Sigmoid colon (tissue), 7 donors: ENCODE data around the gene MROH2A. TPM values are rescaled to one million over a fixed set of nuclear protein-coding genes. Genes with fewer than 3 reads are reported as not detected.

Experiments used
- DNase-seq: peaks from one replicate; pipeline ENCODE4 v3.0.0-alpha.2; 2019
- H3K27ac ChIP-seq, 4 donors: fragments of 200-600 bp; sonication (generic); one replicate each; pipeline ENCODE4 v1.5.1; 2016 to 2019; ENCODE audit warnings: mild to moderate bottlenecking in 1 of 4
- H3K27me3 ChIP-seq, 3 donors: fragments of 200-600 bp; sonication (generic); one replicate each; pipeline ENCODE4 v1.5.1; 2019; ENCODE audit warnings: mild to moderate bottlenecking in 1 of 3
- H3K36me3 ChIP-seq, 4 donors: fragments of 200-600 bp; sonication (generic); one replicate each; pipeline ENCODE4 v1.5.1; 2016 to 2019
- H3K4me1 ChIP-seq, 4 donors: fragments of 200-600 bp; sonication (generic); one replicate each; pipeline ENCODE4 v1.5.1; 2017 to 2019
- H3K4me3 ChIP-seq, 4 donors: fragments of 200-600 bp; sonication (generic); one replicate each; pipeline ENCODE4 v1.5.1; 2017 to 2019; ENCODE audit warnings: mild to moderate bottlenecking in 2 of 4, moderate library complexity in 1 of 4
- H3K9me3 ChIP-seq, 4 donors: fragments of 200-600 bp in 3 of 4; sonication (generic) in 3 of 4; one replicate each; pipeline versions ENCODE4 v1.5.1 to v1.6.1; 2013 to 2019
- EP300 ChIP-seq, 4 donors: sonication (generic); formaldehyde crosslinking; IDR thresholded peaks; one replicate each; pipeline ENCODE4 v1.6.1; 2017; ENCODE audit warnings: antibody characterized with exemption in 4 of 4
- POLR2A ChIP-seq, 2 donors: fragments of 450-650 bp; IDR thresholded peaks; one replicate each; pipeline ENCODE4 v1.6.1; 2016; ENCODE audit warnings: antibody characterized with exemption in 2 of 2, mild to moderate bottlenecking in 2 of 2, moderate library complexity in 2 of 2
- POLR2AphosphoS5 ChIP-seq, 4 donors: sonication (generic); formaldehyde crosslinking; IDR thresholded peaks; one replicate each; pipeline ENCODE4 v1.6.1; 2017; ENCODE audit warnings: antibody characterized with exemption in 4 of 4
- WGBS, 2 donors: extraction: QIAGEN DNeasy Blood & Tissue Kit; methylation state at CpG; one replicate each; pipeline ENCODE4 v1.1.7; 2013; 5-methylcytosine and 5-hydroxymethylcytosine counted together
- intact Hi-C: fragments of 100-400 bp; cut with DNase I; formaldehyde crosslinking; loops from one replicate; pipeline ENCODE4 v1.15.1; 2023
- polyA plus RNA-seq, 3 donors: library from polyadenylated mRNA; stranded (reverse); fragments of 200-250 nt; gene quantifications; one replicate each; pipeline ENCODE4 v1.2.3, GENCODE V29; 2013
- total RNA-seq, 4 donors: library from RNA; depleted of rRNA; stranded (reverse); fragments of >200 nt; gene quantifications; one replicate each; pipeline ENCODE4 v1.1.0, GENCODE V29; 2016
- TF ChIP-seq, protein P1 (sequence below), 4 experiments: fragments of 450-650 bp in 3 of 4; fragments of 200-600 bp in 1 of 4; IDR thresholded peaks; one replicate each; pipeline ENCODE4 v1.5.1; 2016 to 2019; ENCODE audit warnings: antibody characterized with exemption in 4 of 4, mild to moderate bottlenecking in 3 of 4, moderate library complexity in 2 of 4
- donor health status: healthy with polysubstance abuse.
- donor health status: Bipolar disorder and iron deficiency.
- donor health status: healthy.

The MROH2A gene
- total and polyA plus RNA-seq, 7 donors, result 0.06 TPM; not detected in 6

DNA sequence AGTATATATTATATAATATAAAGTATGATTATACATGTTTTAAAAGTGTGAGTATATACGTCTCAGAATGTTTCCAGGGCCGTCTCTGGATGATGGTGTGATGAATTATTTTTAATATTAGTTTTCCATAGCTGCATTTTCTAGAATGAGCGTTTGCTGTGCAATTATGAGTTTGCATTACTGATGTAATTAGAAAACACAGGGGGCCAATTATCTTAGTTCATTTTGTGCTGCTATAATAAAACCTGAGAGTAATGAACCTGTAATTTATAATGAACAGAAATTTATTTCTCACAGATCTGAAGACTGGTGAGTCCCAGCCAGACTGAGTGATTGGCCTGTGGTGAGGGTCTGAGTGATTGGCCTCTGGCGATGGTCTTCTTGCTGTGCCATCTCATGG lies 80.2 kb downstream of the MROH2A start:
- 80 to 92% methylated on average over 4 of the region's 4 CpGs for WGBS, 2 donors
- Histone ChIP-seq H3K9me3 (no peaks in the 10 kb centered on the region), H3K27me3 (peaks cover 0 to 2% (median 0%) of the 10 kb centered on the region in 3 donors), H3K4me3 (no peak overlapping the region), H3K27ac (no peak overlapping the region), H3K36me3 (no peaks in the 10 kb centered on the region), H3K4me1 (peaks cover 0 to 14% (median 10%) of the 10 kb centered on the region in 4 donors)
- intact Hi-C loops, result no loop called here
- TF ChIP-seq POLR2A (IDR thresholded peaks at IDR 0.05) (no peak), POLR2AphosphoS5 (IDR thresholded peaks at IDR 0.05) (no peak), EP300 (IDR thresholded peaks at IDR 0.05) (no peak)
- TF ChIP-seq, protein P1, sequence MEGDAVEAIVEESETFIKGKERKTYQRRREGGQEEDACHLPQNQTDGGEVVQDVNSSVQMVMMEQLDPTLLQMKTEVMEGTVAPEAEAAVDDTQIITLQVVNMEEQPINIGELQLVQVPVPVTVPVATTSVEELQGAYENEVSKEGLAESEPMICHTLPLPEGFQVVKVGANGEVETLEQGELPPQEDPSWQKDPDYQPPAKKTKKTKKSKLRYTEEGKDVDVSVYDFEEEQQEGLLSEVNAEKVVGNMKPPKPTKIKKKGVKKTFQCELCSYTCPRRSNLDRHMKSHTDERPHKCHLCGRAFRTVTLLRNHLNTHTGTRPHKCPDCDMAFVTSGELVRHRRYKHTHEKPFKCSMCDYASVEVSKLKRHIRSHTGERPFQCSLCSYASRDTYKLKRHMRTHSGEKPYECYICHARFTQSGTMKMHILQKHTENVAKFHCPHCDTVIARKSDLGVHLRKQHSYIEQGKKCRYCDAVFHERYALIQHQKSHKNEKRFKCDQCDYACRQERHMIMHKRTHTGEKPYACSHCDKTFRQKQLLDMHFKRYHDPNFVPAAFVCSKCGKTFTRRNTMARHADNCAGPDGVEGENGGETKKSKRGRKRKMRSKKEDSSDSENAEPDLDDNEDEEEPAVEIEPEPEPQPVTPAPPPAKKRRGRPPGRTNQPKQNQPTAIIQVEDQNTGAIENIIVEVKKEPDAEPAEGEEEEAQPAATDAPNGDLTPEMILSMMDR (IDR thresholded peaks at IDR 0.05), result no peak
- no peak for DNase-seq

DNA sequence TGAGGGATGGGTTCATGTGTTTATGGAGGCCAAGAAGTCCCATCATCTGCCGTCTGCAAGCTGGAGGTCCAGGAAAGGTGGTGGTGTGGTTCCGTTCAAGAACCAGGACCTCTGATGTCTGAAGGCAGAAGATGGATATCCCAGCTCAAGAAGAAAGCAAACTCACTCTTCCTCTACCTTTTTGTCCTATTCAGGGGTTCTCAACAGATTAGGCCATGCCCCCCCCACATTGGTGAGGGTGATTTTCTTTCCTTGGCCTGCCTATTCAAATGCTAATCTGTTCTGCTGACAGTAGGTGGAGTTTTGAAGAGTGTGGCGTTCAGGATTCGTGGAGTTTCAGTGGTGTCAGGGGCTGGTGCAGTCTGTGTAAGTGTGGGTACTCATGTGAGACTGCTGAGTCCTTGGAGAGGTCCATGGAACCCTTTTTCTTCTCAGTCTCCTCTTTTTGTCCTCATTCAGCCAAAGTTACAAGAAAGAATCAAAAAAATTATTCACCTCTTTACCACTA lies 84.2 kb downstream of the MROH2A start:
- Histone ChIP-seq H3K27ac (no peak overlapping the region), H3K4me1 (no peaks in the 10 kb centered on the region), H3K9me3 (no peaks in the 10 kb centered on the region), H3K4me3 (no peak overlapping the region), H3K27me3 (no peaks in the 10 kb centered on the region), H3K36me3 (no peaks in the 10 kb centered on the region)
- no peak for DNase-seq
- WGBS, 2 donors, result 79 to 87% methylated on average over 4 of the region's 4 CpGs
- intact Hi-C loops, result no loop called here
- no peak for TF ChIP-seq POLR2AphosphoS5 (IDR thresholded peaks at IDR 0.05)
- TF ChIP-seq, protein P1 (IDR thresholded peaks at IDR 0.05), result no peak
- no peak for TF ChIP-seq EP300 (IDR thresholded peaks at IDR 0.05)
- no peak for TF ChIP-seq POLR2A (IDR thresholded peaks at IDR 0.05)

DNA sequence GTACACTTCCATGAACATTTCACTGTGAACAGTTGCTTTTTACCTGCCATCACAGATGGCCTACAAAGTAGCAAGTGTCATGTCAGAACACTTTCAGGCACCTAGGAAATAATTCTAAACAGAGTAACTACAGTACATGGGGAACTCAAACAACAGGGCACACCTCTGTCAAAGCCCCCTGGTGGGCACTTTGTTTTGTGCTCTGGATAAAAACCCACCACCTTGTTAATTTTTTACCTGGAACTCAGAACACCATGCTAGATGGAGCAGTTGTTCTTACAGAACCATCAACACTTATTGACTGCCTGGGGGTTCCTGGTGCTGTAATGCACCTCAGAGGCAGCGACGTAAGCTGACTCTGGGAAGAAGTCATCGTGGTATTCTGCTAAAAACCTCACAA lies 87.7 kb downstream of the MROH2A start:
- TF ChIP-seq, protein P1 (IDR thresholded peaks at IDR 0.05), result no peak
- no peak for TF ChIP-seq POLR2AphosphoS5 (IDR thresholded peaks at IDR 0.05)
- TF ChIP-seq EP300 (IDR thresholded peaks at IDR 0.05), result no peak
- no peak for TF ChIP-seq POLR2A (IDR thresholded peaks at IDR 0.05)
- WGBS, 2 donors, result 87 to 96% methylated on average over 3 of the region's 3 CpGs
- DNase-seq, result no peak

DNA sequence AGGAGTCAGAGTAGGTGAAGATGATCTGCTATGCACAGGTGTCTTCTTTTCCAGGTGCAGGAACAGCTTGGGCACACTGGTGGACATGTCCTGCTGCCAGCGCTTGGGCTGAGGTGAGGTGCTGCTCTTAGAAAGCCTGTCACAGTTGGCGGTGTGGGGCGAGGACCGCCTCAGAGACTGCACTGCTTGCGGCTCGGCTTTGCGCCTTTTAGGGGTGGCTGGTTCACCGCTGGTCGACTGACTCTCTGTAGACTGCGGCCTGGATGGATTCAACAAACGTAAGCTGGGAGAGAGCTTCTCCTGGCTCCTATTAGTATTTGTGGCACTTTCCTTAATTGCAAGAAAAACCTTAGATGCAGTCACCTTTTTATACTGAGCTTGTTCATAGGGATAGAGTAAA lies 88.3 kb downstream of the MROH2A start:
- no peaks in the 10 kb centered on the region for H3K9me3 ChIP-seq
- no peaks in the 10 kb centered on the region for H3K4me1 ChIP-seq
- H3K27me3 ChIP-seq, result no peaks in the 10 kb centered on the region
- no peaks in the 10 kb centered on the region for H3K36me3 ChIP-seq
- WGBS, 2 donors, result 93 to 99% methylated on average over 11 of the region's 11 CpGs
- H3K27ac ChIP-seq, result no peak overlapping the region
- intact Hi-C loops, result no loop called here
- H3K4me3 ChIP-seq, result no peak overlapping the region
- DNase-seq, result no peak
- TF ChIP-seq POLR2AphosphoS5 (IDR thresholded peaks at IDR 0.05), result no peak
- no peak for TF ChIP-seq POLR2A (IDR thresholded peaks at IDR 0.05)
- TF ChIP-seq, protein P1 (IDR thresholded peaks at IDR 0.05), result no peak
- TF ChIP-seq EP300 (IDR thresholded peaks at IDR 0.05), result no peak

More for the DNA sequence above, 87.7 kb downstream of the MROH2A start:
- intact Hi-C loops, result no loop called here
- H3K9me3 ChIP-seq, result no peaks in the 10 kb centered on the region
- H3K27ac ChIP-seq, result no peak overlapping the region
- H3K4me1 ChIP-seq, result no peaks in the 10 kb centered on the region
- H3K4me3 ChIP-seq, result no peak overlapping the region
- no peaks in the 10 kb centered on the region for H3K27me3 ChIP-seq
- no peaks in the 10 kb centered on the region for H3K36me3 ChIP-seq

DNA sequence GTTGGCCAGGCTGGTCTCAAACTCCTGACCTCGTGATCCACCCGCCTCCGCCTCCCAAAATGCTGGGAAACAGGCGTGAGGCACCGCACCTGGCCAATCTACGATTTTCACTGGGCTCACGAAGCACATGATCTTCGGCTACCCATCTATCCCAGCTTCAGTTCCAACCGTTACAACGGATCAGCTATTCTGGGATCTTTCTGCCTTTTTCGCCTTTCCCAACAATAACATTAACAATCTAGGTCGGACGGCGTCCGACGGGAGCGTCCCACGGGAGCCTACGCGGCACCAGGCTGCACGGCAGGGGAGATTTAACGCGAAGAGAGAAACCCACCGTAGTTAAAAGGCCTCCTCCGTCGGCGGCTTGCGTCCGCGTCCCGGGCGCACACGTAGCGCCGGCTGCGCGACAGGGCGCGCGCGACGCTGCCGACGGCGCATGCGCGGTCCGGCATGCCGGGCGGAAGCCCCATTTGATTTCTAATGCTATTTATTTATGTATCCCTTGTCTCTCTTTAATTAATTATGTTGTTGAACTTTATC lies 89.9 kb downstream of the MROH2A start, which contains the start of gene MSL3B:
MSL3B (minus strand) TSS at position 394 of the 540 bp plus-strand sequence.
- peak within 1 kb of the TSS; percentile 15 to 61 (median 53) for H3K27ac ChIP-seq
- no peak for DNase-seq

More for the DNA sequence above, 89.9 kb downstream of the MROH2A start, which contains the start of gene MSL3B:
- intact Hi-C loops, result no loop called here
- TF ChIP-seq POLR2AphosphoS5 (IDR thresholded peaks at IDR 0.05) (no peak), POLR2A (IDR thresholded peaks at IDR 0.05) (no peak), EP300 (IDR thresholded peaks at IDR 0.05) (no peak)
- TF ChIP-seq, protein P1 (IDR thresholded peaks at IDR 0.05), result no peak
- Histone ChIP-seq H3K27me3 (no peaks in the 10 kb centered on the region), H3K36me3 (no peaks in the 10 kb centered on the region), H3K4me3 (peak within 1 kb of the TSS; percentile 41 to 54 (median 48)), H3K9me3 (no peaks in the 10 kb centered on the region), H3K4me1 (no peaks in the 10 kb centered on the region)
- WGBS, 2 donors, result 7 to 9% methylated on average over 50 of the region's 50 CpGs
